Trophoblast cell (in vitro differentiated cells and primary cell): ENCODE results near the gene ZMYND8.

ENCODE experiments used
- DNase-seq, 2 donors: peaks; one replicate each; pipeline ENCODE4 v3.0.0-alpha.2; 2016
- H2AFZ ChIP-seq: 2 replicates; pipeline ENCODE4 v1.6.1; 2013; ENCODE audit warnings: low read length, moderate library complexity, mild to moderate bottlenecking; ENCODE audit not compliant: insufficient read depth, poor library complexity
- H2AK5ac ChIP-seq: 2 replicates; pipeline ENCODE4 v1.6.1; 2013; ENCODE audit warnings: mild to moderate bottlenecking, low read length
- H2BK120ac ChIP-seq: 2 replicates; pipeline ENCODE4 v1.6.1; 2013; ENCODE audit warnings: low read length, mild to moderate bottlenecking, moderate library complexity; ENCODE audit not compliant: insufficient read depth, poor library complexity
- H2BK12ac ChIP-seq: 2 replicates; pipeline ENCODE4 v1.6.1; 2013; ENCODE audit warnings: mild to moderate bottlenecking, low read length, moderate library complexity
- H2BK5ac ChIP-seq: 2 replicates; pipeline ENCODE4 v1.6.1; 2013; ENCODE audit warnings: low read length, low read depth, moderate library complexity, mild to moderate bottlenecking; ENCODE audit not compliant: poor library complexity
- H3K14ac ChIP-seq: 2 replicates; pipeline ENCODE4 v1.6.1; 2013; ENCODE audit warnings: mild to moderate bottlenecking, low read length
- H3K18ac ChIP-seq: 2 replicates; pipeline ENCODE4 v1.6.1; 2013; ENCODE audit warnings: mild to moderate bottlenecking, low read length
- H3K23ac ChIP-seq: 2 replicates; pipeline ENCODE4 v1.6.1; 2013; ENCODE audit warnings: low read length
- H3K27ac ChIP-seq: 2 replicates; pipeline ENCODE4 v1.5.1; 2013; ENCODE audit warnings: low read depth, mild to moderate bottlenecking, inconsistent platforms, low read length, moderate library complexity
- H3K27me3 ChIP-seq: 2 replicates; pipeline ENCODE4 v1.6.1; 2013; ENCODE audit warnings: inconsistent platforms, mild to moderate bottlenecking, low read length, moderate library complexity; ENCODE audit not compliant: insufficient read depth
- H3K36me3 ChIP-seq, 2 experiments: 1 replicate in 1 of 2; 2 replicates in 1 of 2; pipeline ENCODE4 v1.6.1; 2013; ENCODE audit warnings: low read length in 2 of 2, mild to moderate bottlenecking in 2 of 2, moderate library complexity in 1 of 2; ENCODE audit not compliant: insufficient read depth in 2 of 2, control insufficient read depth in 1 of 2
- H3K4ac ChIP-seq: 2 replicates; pipeline ENCODE4 v1.6.1; 2013; ENCODE audit warnings: low read depth, mild to moderate bottlenecking, low read length, moderate library complexity
- H3K4me1 ChIP-seq, 2 experiments: 1 replicate in 1 of 2; 2 replicates in 1 of 2; pipeline ENCODE4 v1.6.1; 2013; ENCODE audit warnings: low read length in 2 of 2, mild to moderate bottlenecking in 2 of 2, moderate library complexity in 1 of 2; ENCODE audit not compliant: insufficient read depth in 2 of 2, control insufficient read depth in 1 of 2
- H3K4me2 ChIP-seq: 2 replicates; pipeline ENCODE4 v1.6.1; 2013; ENCODE audit warnings: inconsistent platforms, mild to moderate bottlenecking, low read length, moderate library complexity
- H3K4me3 ChIP-seq: 2 replicates; pipeline ENCODE4 v1.5.1; 2013; ENCODE audit warnings: mild to moderate bottlenecking, low read depth, low read length, inconsistent platforms
- H3K79me1 ChIP-seq: one replicate; pipeline ENCODE4 v1.6.1; 2013; ENCODE audit warnings: low read length
- H3K79me2 ChIP-seq: 2 replicates; pipeline ENCODE4 v1.6.1; 2013; ENCODE audit warnings: low read length, mild to moderate bottlenecking; ENCODE audit not compliant: control insufficient read depth, insufficient read depth, poor library complexity
- H3K9ac ChIP-seq: 2 replicates; pipeline ENCODE4 v1.6.1; 2013; ENCODE audit warnings: mild to moderate bottlenecking, low read length
- H3K9me3 ChIP-seq: 2 replicates; pipeline ENCODE4 v1.6.1; 2013; ENCODE audit warnings: low read depth, mild to moderate bottlenecking, control low read depth, inconsistent platforms, low read length; ENCODE audit not compliant: insufficient read depth
- H4K12ac ChIP-seq: 2 replicates; pipeline ENCODE4 v1.6.1; 2013; ENCODE audit warnings: low read depth, mild to moderate bottlenecking, low read length, moderate library complexity
- H4K8ac ChIP-seq: 2 replicates; pipeline ENCODE4 v1.6.1; 2013; ENCODE audit warnings: low read depth, mild to moderate bottlenecking, low read length, moderate library complexity
- H4K91ac ChIP-seq: one replicate; pipeline ENCODE4 v1.6.1; 2013; ENCODE audit warnings: low read depth, mild to moderate bottlenecking, low read length, moderate library complexity
- WGBS: extraction: QIAGEN DNeasy Blood & Tissue Kit; methylation state at CpG from one replicate; pipeline ENCODE4 v1.1.7; 2013; ENCODE audit warnings: missing lambda C conversion rate; ENCODE audit not compliant: insufficient read length, insufficient coverage; ENCODE audit errors: extremely low coverage; 5-methylcytosine and 5-hydroxymethylcytosine counted together

ZMYND8 gene

DNA sequence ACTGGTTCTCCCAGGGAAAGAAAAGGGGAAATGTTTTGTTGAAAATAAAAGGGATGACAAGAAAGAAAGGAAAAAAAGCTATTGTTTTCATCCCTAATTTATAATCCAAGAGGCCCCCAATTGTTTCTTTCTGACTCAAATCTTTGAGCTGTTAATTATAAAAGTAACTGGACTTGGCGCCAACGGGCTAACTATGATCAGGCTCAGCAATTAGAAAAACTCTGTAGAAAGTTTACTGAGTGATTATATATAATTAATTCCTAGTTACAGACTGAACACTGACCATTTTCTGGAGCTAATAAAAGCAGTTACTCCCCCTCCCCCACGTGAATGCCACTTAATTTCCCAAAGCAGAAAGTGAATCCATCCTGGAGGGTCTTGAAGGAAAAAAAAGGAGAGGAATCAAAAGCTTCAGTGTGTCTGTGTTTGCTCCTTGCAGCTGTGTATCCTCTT lies 3.2 kb downstream of the ZMYND8 start:
- Histone ChIP-seq H3K4ac (peak overlapping the region; percentile 97), H3K27ac (peak overlapping the region; percentile 93), H3K9ac (no peak overlapping the region), H2BK5ac (peak overlapping the region; percentile 66), H2BK12ac (peak overlapping the region; percentile 62), H2AK5ac (no peak overlapping the region), H3K4me3 (no peak overlapping the region), H3K4me2 (peak overlapping the region; percentile 21), H3K9me3 (no peaks in the 10 kb centered on the region), H2BK120ac (peak overlapping the region; percentile 83), H4K91ac (peak overlapping the region; percentile 78), H3K79me1 (peaks cover 67% of the 10 kb centered on the region), H3K79me2 (peaks cover 33% of the 10 kb centered on the region), H3K4me1 (peaks cover 38 to 59% of the 10 kb centered on the region in 2 experiments), H2AFZ (no peak overlapping the region), H3K36me3 (no peaks in the 10 kb centered on the region), H3K14ac (peak overlapping the region; percentile 74), H4K12ac (no peak overlapping the region), H4K8ac (no peak overlapping the region), H3K27me3 (no peaks in the 10 kb centered on the region), H3K23ac (no peak overlapping the region), H3K18ac (no peak overlapping the region)
- WGBS, result no CpG with 5 or more reads among the region's 3 CpGs
- DNase-seq, result no peak

DNA sequence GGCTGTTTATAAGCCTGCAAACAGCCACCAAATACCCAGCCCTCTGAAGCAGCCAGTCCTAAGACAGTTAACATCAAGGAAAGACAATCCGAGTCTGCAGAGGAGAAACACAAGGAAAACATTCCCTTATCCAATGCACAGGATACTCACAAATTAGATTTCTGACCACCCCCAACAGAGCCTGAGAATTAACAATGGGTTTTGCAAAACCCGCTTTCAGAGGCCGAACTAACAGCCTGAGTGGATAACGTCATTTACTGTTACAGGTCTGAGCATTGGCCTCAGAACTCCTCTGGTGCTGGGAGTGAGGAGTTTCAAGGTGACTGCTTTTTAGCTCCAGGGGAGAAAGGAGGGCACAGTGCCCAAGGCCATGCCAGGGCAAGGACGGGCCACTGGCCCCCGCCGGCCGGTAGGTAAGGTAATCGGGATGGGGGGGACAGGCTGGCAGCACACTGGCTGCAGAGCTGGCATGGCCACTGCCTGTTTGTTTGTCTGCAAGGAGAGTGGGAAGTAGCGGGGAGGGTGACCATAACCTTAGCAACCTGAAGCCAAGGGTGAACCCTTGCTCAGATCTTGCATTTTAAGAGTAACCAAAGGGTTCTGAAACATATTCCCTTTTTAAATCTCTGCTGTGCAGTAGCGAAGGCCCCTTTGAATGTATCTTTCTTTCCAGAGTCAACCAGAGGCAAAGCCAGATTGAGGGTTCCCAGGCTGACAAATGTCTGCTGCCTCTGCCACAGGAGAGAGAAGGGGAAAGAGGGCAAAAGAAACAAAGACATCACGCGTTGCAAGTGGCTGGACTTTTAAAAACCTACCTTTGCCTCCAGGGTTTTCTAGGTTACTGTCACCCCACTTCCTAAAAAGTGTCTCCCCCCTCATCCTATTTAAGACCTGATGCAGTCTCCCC lies 3.9 kb downstream of the ZMYND8 start:
- Histone ChIP-seq H3K36me3 (no peaks in the 10 kb centered on the region), H2AFZ (peak overlapping the region; percentile 68), H3K4me2 (peak overlapping the region; percentile 9), H3K23ac (no peak overlapping the region), H2BK12ac (peak overlapping the region; percentile 90), H3K4me1 (peaks cover 36 to 58% of the 10 kb centered on the region in 2 experiments), H3K9ac (peak overlapping the region; percentile 24), H4K12ac (peak overlapping the region; percentile 63), H3K4ac (peak overlapping the region; percentile 97), H4K8ac (peak overlapping the region; percentile 47), H2AK5ac (peak overlapping the region; percentile 82), H2BK5ac (peak overlapping the region; percentile 66), H3K14ac (peak overlapping the region; percentile 96), H3K18ac (peak overlapping the region; percentile 92), H2BK120ac (peak overlapping the region; percentile 77), H3K79me2 (peaks cover 28% of the 10 kb centered on the region), H3K27me3 (no peaks in the 10 kb centered on the region), H3K4me3 (no peak overlapping the region), H4K91ac (peak overlapping the region; percentile 95), H3K27ac (peak overlapping the region; percentile 93), H3K9me3 (no peaks in the 10 kb centered on the region), H3K79me1 (peaks cover 62% of the 10 kb centered on the region)
- no peak for DNase-seq
- WGBS, result no CpG with 5 or more reads among the region's 13 CpGs

- Histone ChIP-seq H2AFZ (peak overlapping the region; percentile 3), H3K79me1 (peaks cover 57% of the 10 kb centered on the region), H3K23ac (no peak overlapping the region), H3K14ac (peak overlapping the region; percentile 50), H4K91ac (peak overlapping the region; percentile 95), H2BK5ac (peak overlapping the region; percentile 67), H3K4me2 (peak overlapping the region; percentile 3), H3K36me3 (no peaks in the 10 kb centered on the region), H4K8ac (peak overlapping the region; percentile 47), H2BK120ac (peak overlapping the region; percentile 70), H3K27ac (peak overlapping the region; percentile 93), H3K9me3 (no peaks in the 10 kb centered on the region), H2BK12ac (peak overlapping the region; percentile 72), H3K4me3 (no peak overlapping the region), H3K18ac (peak overlapping the region; percentile 78), H3K4me1 (peaks cover 32 to 57% of the 10 kb centered on the region in 2 experiments), H3K79me2 (peaks cover 23% of the 10 kb centered on the region), H2AK5ac (peak overlapping the region; percentile 45), H3K9ac (no peak overlapping the region), H3K4ac (peak overlapping the region; percentile 35), H4K12ac (peak overlapping the region; percentile 63), H3K27me3 (no peaks in the 10 kb centered on the region)
- WGBS, result no CpG with 5 or more reads among the region's 10 CpGs
- peak in 1 of 2 donors; percentile 46 for DNase-seq
These were observed 4.7 kb downstream of the ZMYND8 start for GRCh38 chr20:47351643-47352331.

DNA sequence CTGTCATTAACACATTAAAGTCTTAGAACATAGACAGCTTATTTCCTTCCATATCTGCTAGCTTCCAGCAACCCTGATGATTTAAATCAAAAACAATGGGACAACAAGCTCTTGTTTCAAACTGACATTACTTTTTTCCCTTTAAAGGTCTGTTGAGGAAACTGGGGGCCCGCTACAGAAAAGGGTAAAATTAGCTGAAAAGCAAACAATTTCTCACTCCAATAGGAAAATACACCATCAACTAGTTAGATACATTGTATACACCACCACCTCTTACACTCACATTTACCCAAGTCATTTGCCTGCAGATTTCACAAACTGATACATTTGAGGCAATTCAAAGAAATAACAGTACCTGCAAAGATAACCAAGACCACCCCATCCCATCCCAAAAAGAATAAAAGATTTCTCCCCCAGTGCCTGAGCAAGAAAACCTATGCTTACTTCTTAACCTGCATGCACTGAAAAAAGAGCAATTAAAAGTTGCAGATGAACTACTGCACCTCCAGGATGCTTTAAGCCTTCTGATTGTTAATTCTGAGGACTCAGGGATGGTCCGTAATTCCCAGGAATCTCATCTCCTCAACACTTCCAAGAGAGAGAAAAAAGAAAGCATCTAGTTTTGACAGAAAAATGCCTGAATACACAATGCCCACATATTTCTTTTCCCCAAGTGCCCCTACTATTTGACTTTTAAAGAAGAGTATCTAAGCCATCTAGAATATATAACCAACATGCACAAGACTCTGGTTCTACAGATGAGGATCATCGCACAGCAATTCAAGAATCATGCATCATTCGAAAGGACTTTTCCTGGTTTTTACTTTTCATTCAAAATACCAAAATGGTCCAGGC lies 5.6 kb downstream of the ZMYND8 start:
- peak overlapping the region; percentile 19 for H3K4me2 ChIP-seq
- no peak overlapping the region for H2BK12ac ChIP-seq
- no peak overlapping the region for H3K4me3 ChIP-seq
- no peak overlapping the region for H2BK5ac ChIP-seq
- H3K9me3 ChIP-seq, result no peaks in the 10 kb centered on the region
- H4K12ac ChIP-seq, result no peak overlapping the region
- H3K18ac ChIP-seq, result no peak overlapping the region
- no peak overlapping the region for H4K8ac ChIP-seq
- no peak for DNase-seq
- H2BK120ac ChIP-seq, result no peak overlapping the region
- peaks cover 4% of the 10 kb centered on the region in 2 experiments for H3K36me3 ChIP-seq
- H3K4ac ChIP-seq, result no peak overlapping the region
- no peak overlapping the region for H3K14ac ChIP-seq
- H3K79me1 ChIP-seq, result peaks cover 54% of the 10 kb centered on the region
- H4K91ac ChIP-seq, result no peak overlapping the region
- H3K79me2 ChIP-seq, result peaks cover 24% of the 10 kb centered on the region
- no peak overlapping the region for H2AFZ ChIP-seq
- WGBS, result no CpG with 5 or more reads among the region's 4 CpGs
- H2AK5ac ChIP-seq, result no peak overlapping the region
- H3K27ac ChIP-seq, result peak overlapping the region; percentile 16
- H3K4me1 ChIP-seq, result peaks cover 35 to 56% of the 10 kb centered on the region in 2 experiments
- no peak overlapping the region for H3K9ac ChIP-seq
- no peak overlapping the region for H3K23ac ChIP-seq
- no peaks in the 10 kb centered on the region for H3K27me3 ChIP-seq
